HepG2 (cell line): Measurements from ENCODE around the gene EFHC2. TPM values are rescaled to one million over a fixed set of nuclear protein-coding genes. Genes with fewer than 3 reads are reported as not detected.

Experiments used
- ATAC-seq: fragments of 200-7000 bp; cut with Tn5 transposase; 3 replicates; pipeline ENCODE4 v1.9.1; 2020; ENCODE audit warnings: mild to moderate bottlenecking, moderate library complexity
- BruUV-seq: library from RNA; stranded (reverse); fragments of 400-500 nt; replicated peaks from 2 replicates; lab custom pipeline; 2021; lab: Mats Ljungman, UMichigan
- CTCF ChIA-PET: fragments of 300-600 bp; formaldehyde crosslinking; extraction: SDS; loops from one replicate; lab custom pipeline; 2021; ENCODE audit warnings: low total read pairs, inconsistent platforms, low intra/inter-chr PET ratio; lab: Yijun Ruan, JAX
- POLR2A ChIA-PET: fragments of 350-600 bp; sonication (Branson Sonifier 250); formaldehyde crosslinking; loops from one replicate; lab custom pipeline; 2020; ENCODE audit warnings: antibody characterized with exemption, inconsistent platforms; lab: Yijun Ruan, JAX
- DNase-seq: peaks from one replicate; pipeline ENCODE4 v3.0.0-alpha.2; 2015; ENCODE audit warnings: low spot score
- FAIRE-seq: peaks from 3 replicates; lab custom pipeline; 2011; peaks lifted over from hg19 to GRCh38; lab: Jason Lieb, UNC
- H2AFZ ChIP-seq: one replicate; pipeline ENCODE4 v1.6.1; 2011; ENCODE audit warnings: low read length, inconsistent platforms
- H3K27ac ChIP-seq: fragments of 300-600 bp; 3 replicates; pipeline ENCODE4 v1.8.0; 2011; ENCODE audit warnings: mixed run types, mild to moderate bottlenecking, mixed read lengths, low read length, inconsistent platforms; ENCODE audit not compliant: insufficient read depth; ENCODE audit errors: extremely low read length
- H3K27me3 ChIP-seq, 2 experiments: fragments of 200-600 bp in 1 of 2; 2 replicates in 1 of 2; 3 replicates in 1 of 2; pipeline versions ENCODE4 v1.6.0 to v1.8.0; 2011; ENCODE audit warnings: low read length in 2 of 2, mild to moderate bottlenecking in 2 of 2, moderate library complexity in 2 of 2, inconsistent platforms in 1 of 2; ENCODE audit not compliant: insufficient read depth in 2 of 2, control insufficient read depth in 1 of 2
- H3K36me3 ChIP-seq, 2 experiments: fragments of 200-600 bp in 1 of 2; replicated peaks in 1 of 2; 2 replicates in 1 of 2; 3 replicates in 1 of 2; pipeline versions ENCODE4 v1.5.1 to v1.8.0; 2011; ENCODE audit warnings: low read length in 2 of 2, inconsistent platforms in 1 of 2; ENCODE audit not compliant: insufficient read depth in 2 of 2, control insufficient read depth in 1 of 2
- H3K4me1 ChIP-seq: 2 replicates; pipeline ENCODE4 v1.5.1; 2012; ENCODE audit warnings: low read length, inconsistent platforms; ENCODE audit not compliant: insufficient read depth
- H3K4me2 ChIP-seq: 2 replicates; pipeline ENCODE4 v1.6.0; 2011; ENCODE audit warnings: low read depth, low read length, inconsistent platforms
- H3K4me3 ChIP-seq, 3 experiments: fragments of 200-600 bp in 1 of 3; sonication (generic), shearing (Covaris generic) in 1 of 3; replicated peaks in 1 of 3; 2 replicates each; pipeline ENCODE4 v1.5.1; 2011 to 2016; ENCODE audit warnings: low read length in 3 of 3, inconsistent platforms in 2 of 3, low read depth in 2 of 3, mild to moderate bottlenecking in 2 of 3, control low read depth in 1 of 3, mixed read lengths in 1 of 3; ENCODE audit not compliant: insufficient read depth in 1 of 3
- H3K79me2 ChIP-seq: one replicate; pipeline ENCODE4 v1.6.1; 2011; ENCODE audit warnings: low read length, inconsistent platforms; ENCODE audit not compliant: insufficient read depth
- H3K9ac ChIP-seq: 2 replicates; pipeline ENCODE4 v1.6.0; 2011; ENCODE audit warnings: mild to moderate bottlenecking, low read depth, low read length, inconsistent platforms; ENCODE audit not compliant: insufficient read depth
- H3K9me3 ChIP-seq: 2 replicates; pipeline ENCODE4 v1.5.1; 2012; ENCODE audit warnings: mild to moderate bottlenecking, low read length
- H4K20me1 ChIP-seq: 2 replicates; pipeline ENCODE4 v1.6.0; 2011; ENCODE audit warnings: inconsistent platforms, mild to moderate bottlenecking, low read length, moderate library complexity; ENCODE audit not compliant: insufficient read depth
- CAMTA2 ChIP-seq: sonication (generic); formaldehyde crosslinking; IDR thresholded peaks from 2 replicates; pipeline ENCODE4 v1.4.0; 2020; ENCODE audit warnings: mild to moderate bottlenecking, missing genetic modification reagents, borderline replicate concordance
- IKZF4 ChIP-seq: sonication (generic); formaldehyde crosslinking; IDR thresholded peaks from 2 replicates; pipeline ENCODE4 v1.5.1; 2020; ENCODE audit warnings: borderline replicate concordance, mild to moderate bottlenecking, low read depth, missing genetic modification reagents; ENCODE audit errors: not compliant biosample characterization
- SRY ChIP-seq: sonication (generic); formaldehyde crosslinking; IDR thresholded peaks from 2 replicates; pipeline ENCODE4 v1.8.0; 2022; ENCODE audit warnings: mild to moderate bottlenecking, missing genetic modification reagents
- TBL1XR1 ChIP-seq: fragments of 150-350 bp; IDR thresholded peaks from 2 replicates; pipeline ENCODE4 v1.6.1; 2014; ENCODE audit warnings: borderline replicate concordance, low read length; ENCODE audit not compliant: partially characterized antibody
- TFDP1 ChIP-seq: IDR thresholded peaks from 2 replicates; pipeline ENCODE4 v1.6.1; 2016; ENCODE audit warnings: missing compliant biosample characterization, missing genetic modification reagents, borderline replicate concordance
- XRCC5 ChIP-seq: fragments of 200-400 bp; formaldehyde crosslinking; optimal IDR thresholded peaks from 2 replicates; pipeline ENCODE3; 2017; ENCODE audit warnings: mild to moderate bottlenecking, low read length
- ZFP36L2 ChIP-seq: sonication (generic); formaldehyde crosslinking; IDR thresholded peaks from 2 replicates; pipeline ENCODE4 v1.4.0; 2020; ENCODE audit warnings: missing genetic modification reagents
- ZNF276 ChIP-seq: sonication (generic); formaldehyde crosslinking; IDR thresholded peaks from 2 replicates; pipeline ENCODE4 v1.4.0; 2020; ENCODE audit warnings: mild to moderate bottlenecking, low read depth, missing genetic modification reagents
- ZNF557 ChIP-seq: sonication (generic); formaldehyde crosslinking; IDR thresholded peaks from 2 replicates; pipeline ENCODE4 v1.4.0; 2020; ENCODE audit warnings: missing genetic modification reagents
- ZNF737 ChIP-seq: sonication (generic); formaldehyde crosslinking; IDR thresholded peaks from 2 replicates; pipeline ENCODE4 v1.5.0; 2020; ENCODE audit warnings: missing genetic modification reagents, mild to moderate bottlenecking, borderline replicate concordance
- ZNF768 ChIP-seq: sonication (generic); formaldehyde crosslinking; IDR thresholded peaks from 2 replicates; pipeline ENCODE4 v1.4.0; 2020; ENCODE audit warnings: missing genetic modification reagents
- WGBS: methylation state at CpG from one replicate; pipeline ENCODE4 v1.1.6; 2017; ENCODE audit warnings: low lambda C conversion rate; 5-methylcytosine and 5-hydroxymethylcytosine counted together
- in situ Hi-C: cut with HindIII; loops from 2 replicates; pipeline ENCODE4 v1.10.0; 2017; ENCODE audit warnings: low pct_unique_long_range_greater_than_20kb; ENCODE audit not compliant: extremely low pct_ligation_motif_present
- intact Hi-C: fragments of 100-400 bp; cut with micrococcal nuclease; formaldehyde crosslinking; loops from one replicate; pipeline ENCODE4 v1.10.0; 2022; ENCODE audit not compliant: unreplicated experiment
- polyA plus RNA-seq, 8 experiments: library from polyadenylated mRNA; depleted of rRNA in 3 of 8; stranded (reverse) in 7 of 8; unstranded in 1 of 8; fragments of >200 nt; fragmentation: Illumina TruSeq in 4 of 8; extraction: Trizol in 4 of 8; gene quantifications; 2 replicates each; pipeline versions ENCODE4 v1.2.1 to v1.2.3, GENCODE V29; 2011 to 2016; ENCODE audit warnings: low read depth in 4 of 8, missing spikeins in 1 of 8, mixed read lengths in 1 of 8; ENCODE audit not compliant: insufficient read depth in 1 of 8
- total RNA-seq, 5 experiments: library from RNA; depleted of rRNA; stranded (reverse); fragments of >200 nt; fragmentation: Illumina TruSeq; extraction: Trizol; gene quantifications; 2 replicates each; pipeline ENCODE4 v1.2.3, GENCODE V29; 2016; ENCODE audit warnings: low read depth in 1 of 5

Gene EFHC2
- total and polyA plus RNA-seq, 2 of the 13 experiments (the other 11 are each of a cell fraction or from before 2014, with no cell fraction given) = not detected

GRCh38 chrX:44382871-44383270, 39.4 kb upstream of the EFHC2 start:
- POLR2A ChIA-PET = no interaction called here
- H3K9me3 ChIP-seq = no peaks in the 10 kb centered on the region
- intact Hi-C loops = no loop called here
- in situ Hi-C loops = no loop called here
- no peaks in the 10 kb centered on the region for H3K4me1 ChIP-seq
- FAIRE-seq (no peak), ATAC-seq (no peak), DNase-seq (no peak)
- CTCF ChIA-PET = no interaction called here
- no TSS peak for BruUV-seq
- H3K4me3 ChIP-seq = no peak overlapping the region
- H3K4me2 ChIP-seq = no peak overlapping the region
- 0% methylated on average over 1 of the region's 1 CpG for WGBS
- H3K27me3 ChIP-seq = no peaks in the 10 kb centered on the region
- H4K20me1 ChIP-seq = no peaks in the 10 kb centered on the region
- H3K79me2 ChIP-seq = no peaks in the 10 kb centered on the region
- H3K9ac ChIP-seq = no peak overlapping the region
- H3K36me3 ChIP-seq = no peaks in the 10 kb centered on the region
- H3K27ac ChIP-seq = no peak overlapping the region
- no peak overlapping the region for H2AFZ ChIP-seq
- TF ChIP-seq CAMTA2 (CRISPR knock-in tag) = no peak
- no peak for TF ChIP-seq ZNF737 (CRISPR knock-in tag)
- no peak for TF ChIP-seq TFDP1 (CRISPR knock-in tag)
- no peak for TF ChIP-seq XRCC5
- TF ChIP-seq ZFP36L2 = no peak
- no peak for TF ChIP-seq IKZF4 (CRISPR knock-in tag)
- no peak for TF ChIP-seq TBL1XR1
- no peak for TF ChIP-seq ZNF557 (CRISPR knock-in tag)
- no peak for TF ChIP-seq ZNF276 (CRISPR knock-in tag)
- no peak for TF ChIP-seq ZNF768
- TF ChIP-seq SRY (CRISPR knock-in tag) = no peak
